Nephron (organoid): Measurements from ENCODE around the gene CYTH1.

Source experiments
- H3K27ac Mint-ChIP-seq, 3 experiments: 2 replicates each; pipeline ENCODE4 v1.8.0; 2020; ENCODE audit warnings: mixed read lengths in 3 of 3, mild to moderate bottlenecking in 2 of 3, moderate library complexity in 1 of 3
- H3K27me3 Mint-ChIP-seq: 2 replicates; pipeline ENCODE4 v1.8.0; 2021; ENCODE audit warnings: low read depth, mild to moderate bottlenecking, moderate library complexity, mixed read lengths
- H3K36me3 Mint-ChIP-seq: 2 replicates; pipeline ENCODE4 v1.8.0; 2020; ENCODE audit warnings: low read depth, mixed read lengths
- H3K4me1 Mint-ChIP-seq: 2 replicates; pipeline ENCODE4 v1.8.0; 2020; ENCODE audit warnings: mixed read lengths
- H3K4me3 Mint-ChIP-seq, 3 experiments: 2 replicates each; pipeline ENCODE4 v1.8.0; 2020; ENCODE audit warnings: mild to moderate bottlenecking in 3 of 3, mixed read lengths in 3 of 3, moderate library complexity in 2 of 3
- H3K9me3 Mint-ChIP-seq: 2 replicates; pipeline ENCODE4 v1.8.0; 2020; ENCODE audit warnings: mixed read lengths
- CTCF ChIP-seq, 3 experiments: fragments of 200-600 bp; sonication (generic); IDR thresholded peaks; one replicate each; pipeline ENCODE4 v1.5.0; 2021; ENCODE audit warnings: antibody characterized with exemption in 3 of 3; ENCODE audit not compliant: unreplicated experiment in 3 of 3

CYTH1 gene

GRCh38 chr17:78819806-78820792 lies 38.0 kb upstream of the CYTH1 start:
- no peaks in the 10 kb centered on the region for H3K9me3 Mint-ChIP-seq

DNA sequence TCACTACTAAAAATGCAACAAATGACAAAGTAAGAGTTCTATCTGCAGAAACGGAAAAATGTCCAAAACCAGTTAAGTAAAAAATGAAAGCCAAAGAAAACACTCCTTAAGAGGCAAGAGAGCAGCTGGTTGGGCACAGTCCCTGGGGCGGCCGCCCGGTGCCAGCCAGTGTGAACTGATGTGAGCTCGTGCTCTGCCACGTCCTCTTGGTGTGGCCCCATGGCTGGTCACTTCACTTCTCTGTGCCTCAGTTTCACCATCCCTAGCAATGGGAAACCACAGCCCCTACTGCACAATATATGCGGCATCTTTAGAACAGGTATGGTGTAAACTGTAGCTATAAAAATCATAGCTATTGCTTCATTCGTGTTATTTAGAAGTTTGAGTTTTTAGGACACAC lies 37.3 kb upstream of the CYTH1 start:
- H3K36me3 Mint-ChIP-seq = peaks cover 63% of the 10 kb centered on the region
- H3K9me3 Mint-ChIP-seq = no peaks in the 10 kb centered on the region

More at GRCh38 chr17:78819806-78820792, 38.0 kb upstream of the CYTH1 start:
- Mint-ChIP-seq H3K27ac (no peak overlapping the region), H3K4me3 (no peak overlapping the region), H3K4me1 (peaks cover 12% of the 10 kb centered on the region), H3K36me3 (peaks cover 68% of the 10 kb centered on the region), H3K27me3 (peaks cover 4% of the 10 kb centered on the region)
- TF ChIP-seq CTCF (IDR thresholded peaks at IDR 0.05; ENCODE audit: unreplicated experiment in 3 of 3) = no peak

GRCh38 chr17:78818932-78819331 lies 36.9 kb upstream of the CYTH1 start:
- peaks cover 12% of the 10 kb centered on the region for H3K4me1 Mint-ChIP-seq
- H3K9me3 Mint-ChIP-seq = no peaks in the 10 kb centered on the region
- no peak overlapping the region for H3K27ac Mint-ChIP-seq
- no peak overlapping the region for H3K4me3 Mint-ChIP-seq
- no peak for TF ChIP-seq CTCF (IDR thresholded peaks at IDR 0.05; ENCODE audit: unreplicated experiment in 3 of 3)
- H3K36me3 Mint-ChIP-seq = peaks cover 68% of the 10 kb centered on the region
- H3K27me3 Mint-ChIP-seq = peaks cover 4% of the 10 kb centered on the region

More for the DNA sequence above, 37.3 kb upstream of the CYTH1 start:
- Mint-ChIP-seq H3K27me3 (peaks cover 4% of the 10 kb centered on the region), H3K27ac (no peak overlapping the region), H3K4me1 (peaks cover 12% of the 10 kb centered on the region), H3K4me3 (no peak overlapping the region)
- no peak for TF ChIP-seq CTCF (IDR thresholded peaks at IDR 0.05; ENCODE audit: unreplicated experiment in 3 of 3)

DNA sequence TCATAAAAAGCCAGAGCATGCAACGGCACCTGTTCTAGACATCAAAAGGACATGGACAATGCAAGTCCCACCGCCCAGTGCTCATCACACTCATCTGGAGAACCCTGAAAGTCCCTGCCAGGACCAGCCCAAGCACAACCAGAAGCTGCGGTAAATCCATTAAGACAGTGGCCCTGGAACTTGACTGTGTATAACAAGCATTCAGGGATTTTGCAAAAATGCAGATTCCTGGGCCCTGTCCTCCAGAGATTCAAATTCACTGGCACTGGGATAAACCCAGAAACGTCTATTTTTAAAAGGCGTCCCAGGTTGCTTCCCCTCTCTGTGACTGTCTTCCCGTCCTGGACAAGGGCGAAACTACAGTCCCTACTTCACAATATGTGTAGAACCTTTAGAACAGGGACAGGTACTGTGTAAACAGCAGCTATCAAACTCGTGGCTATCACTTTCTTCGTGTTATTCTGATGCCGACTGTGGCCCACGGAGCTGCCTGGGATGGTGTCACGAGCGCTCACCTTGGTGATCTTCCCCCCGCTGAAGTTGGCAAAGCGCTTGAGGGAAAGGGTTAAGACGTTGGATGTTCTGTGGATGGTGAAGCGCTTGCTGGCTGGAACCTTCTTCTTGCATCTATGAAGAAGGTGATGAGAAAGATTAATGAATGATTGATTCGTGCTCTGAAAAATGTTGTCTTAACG lies 36.2 kb upstream of the CYTH1 start:
- Mint-ChIP-seq H3K4me1 (peaks cover 9% of the 10 kb centered on the region), H3K9me3 (no peaks in the 10 kb centered on the region), H3K27me3 (peaks cover 4% of the 10 kb centered on the region), H3K36me3 (peaks cover 68% of the 10 kb centered on the region), H3K4me3 (no peak overlapping the region), H3K27ac (no peak overlapping the region)
- TF ChIP-seq CTCF (IDR thresholded peaks at IDR 0.05; ENCODE audit: unreplicated experiment in 3 of 3) = no peak

DNA sequence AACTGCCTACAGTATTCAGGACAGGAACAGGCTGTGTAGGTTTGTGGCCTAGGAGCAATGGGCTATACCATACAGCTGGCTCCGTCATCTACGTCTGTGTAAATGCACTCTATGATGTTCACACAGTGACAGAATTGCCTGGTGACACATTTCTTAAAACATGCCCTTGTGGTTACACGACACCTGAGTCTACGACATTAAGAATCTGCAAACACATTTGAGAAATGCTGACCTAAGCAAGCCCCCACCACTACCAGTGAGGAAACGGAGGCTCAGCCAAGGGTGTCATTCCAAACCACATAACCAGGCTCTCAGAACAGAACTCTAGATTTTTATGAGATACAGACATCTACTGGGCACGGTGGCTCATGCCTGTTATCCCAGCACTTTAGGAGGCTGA lies 35.0 kb upstream of the CYTH1 start:
- TF ChIP-seq CTCF (IDR thresholded peaks at IDR 0.05; ENCODE audit: unreplicated experiment in 3 of 3) = no peak
- Mint-ChIP-seq H3K27me3 (no peaks in the 10 kb centered on the region), H3K36me3 (peaks cover 65% of the 10 kb centered on the region), H3K9me3 (no peaks in the 10 kb centered on the region), H3K27ac (no peak overlapping the region), H3K4me3 (no peak overlapping the region), H3K4me1 (no peaks in the 10 kb centered on the region)
